Measurements from ENCODE around the gene KLHL25.

The KLHL25 gene

GRCh38 chr15:85748176-85748575 lies 46.5 kb downstream of the KLHL25 start:
- no peak for DNase-seq (ENCODE audit: low read depth, low spot score)

- no peak for DNase-seq (ENCODE audit: low read depth, low spot score)
These were observed 48.1 kb downstream of the KLHL25 start for GRCh38 chr15:85746641-85747040.

GRCh38 chr15:85745525-85746150 lies 49.1 kb downstream of the KLHL25 start:
- no peak for DNase-seq (ENCODE audit: low read depth, low spot score)

GRCh38 chr15:85745023-85745422 lies 49.7 kb downstream of the KLHL25 start:
- DNase-seq (ENCODE audit: low read depth, low spot score) = no peak

GRCh38 chr15:85744579-85744978 lies 50.1 kb downstream of the KLHL25 start:
- no peak for DNase-seq (ENCODE audit: low read depth, low spot score)

- DNase-seq (ENCODE audit: low read depth, low spot score) = no peak
These were observed 51.2 kb downstream of the KLHL25 start for GRCh38 chr15:85743392-85744055.

GRCh38 chr15:85742186-85742821 lies 52.4 kb downstream of the KLHL25 start:
- no peak for DNase-seq (ENCODE audit: low read depth, low spot score)

GRCh38 chr15:85741662-85742061 lies 53.1 kb downstream of the KLHL25 start:
- DNase-seq (ENCODE audit: low read depth, low spot score) = no peak

GRCh38 chr15:85741021-85741421 lies 53.7 kb downstream of the KLHL25 start:
- DNase-seq (ENCODE audit: low read depth, low spot score) = no peak

- no peak for DNase-seq (ENCODE audit: low read depth, low spot score)
These were observed 57.7 kb downstream of the KLHL25 start for GRCh38 chr15:85737061-85737460.

GRCh38 chr15:85733416-85733815 lies 61.3 kb downstream of the KLHL25 start:
- no peak for DNase-seq (ENCODE audit: low read depth, low spot score)

GRCh38 chr15:85730001-85730820 lies 64.5 kb downstream of the KLHL25 start:
- DNase-seq (ENCODE audit: low read depth, low spot score) = no peak

- DNase-seq (ENCODE audit: low read depth, low spot score) = no peak
These were observed 67.7 kb downstream of the KLHL25 start for GRCh38 chr15:85727068-85727467.

- DNase-seq (ENCODE audit: low read depth, low spot score) = no peak
These were observed 68.3 kb downstream of the KLHL25 start for GRCh38 chr15:85726454-85726853.

- no peak for DNase-seq (ENCODE audit: low read depth, low spot score)
These were observed 69.2 kb downstream of the KLHL25 start for GRCh38 chr15:85725564-85725963.

- DNase-seq (ENCODE audit: low read depth, low spot score) = no peak
These were observed 69.7 kb downstream of the KLHL25 start for GRCh38 chr15:85725019-85725418.

GRCh38 chr15:85723960-85724945 lies 70.5 kb downstream of the KLHL25 start:
- DNase-seq (ENCODE audit: low read depth, low spot score) = no peak

- DNase-seq (ENCODE audit: low read depth, low spot score) = no peak
These were observed 72.2 kb downstream of the KLHL25 start for GRCh38 chr15:85722374-85723152.

- no peak for DNase-seq (ENCODE audit: low read depth, low spot score)
These were observed 75.7 kb downstream of the KLHL25 start for GRCh38 chr15:85718981-85719380.

- no peak for DNase-seq (ENCODE audit: low read depth, low spot score)
These were observed 76.3 kb downstream of the KLHL25 start for GRCh38 chr15:85718271-85718971.

All from activated CD4-positive, CD25-positive, alpha-beta regulatory T cell treated with anti-CD3 and anti-CD28 coated beads, Interleukin-2, amount 50 U/mL, for 16 hours (primary cell).